ENCODE measurements around the gene ZBTB20.

Gene ZBTB20

GRCh38 chr3:114939920-114940319 lies 207.2 kb downstream of the ZBTB20 start:
- DNase-seq (ENCODE audit: low read depth in 1 of 2, low spot score in 1 of 2) = no peak
- no peaks in the 10 kb centered on the region for H3K27me3 ChIP-seq (ENCODE audit: insufficient read depth, poor library complexity, severe bottlenecking)
- no peak overlapping the region for H3K27ac ChIP-seq (replicated peaks)
- no peak for TF ChIP-seq POLR2AphosphoS5 (IDR thresholded peaks at IDR 0.05; ENCODE audit: low read depth)
- no peak for TF ChIP-seq SPI1 (IDR thresholded peaks at IDR 0.05; ENCODE audit: borderline replicate concordance, low read depth)
- no peak for TF ChIP-seq GABPA (IDR thresholded peaks at IDR 0.05; ENCODE audit: low read depth)
- TF ChIP-seq, protein P1, sequence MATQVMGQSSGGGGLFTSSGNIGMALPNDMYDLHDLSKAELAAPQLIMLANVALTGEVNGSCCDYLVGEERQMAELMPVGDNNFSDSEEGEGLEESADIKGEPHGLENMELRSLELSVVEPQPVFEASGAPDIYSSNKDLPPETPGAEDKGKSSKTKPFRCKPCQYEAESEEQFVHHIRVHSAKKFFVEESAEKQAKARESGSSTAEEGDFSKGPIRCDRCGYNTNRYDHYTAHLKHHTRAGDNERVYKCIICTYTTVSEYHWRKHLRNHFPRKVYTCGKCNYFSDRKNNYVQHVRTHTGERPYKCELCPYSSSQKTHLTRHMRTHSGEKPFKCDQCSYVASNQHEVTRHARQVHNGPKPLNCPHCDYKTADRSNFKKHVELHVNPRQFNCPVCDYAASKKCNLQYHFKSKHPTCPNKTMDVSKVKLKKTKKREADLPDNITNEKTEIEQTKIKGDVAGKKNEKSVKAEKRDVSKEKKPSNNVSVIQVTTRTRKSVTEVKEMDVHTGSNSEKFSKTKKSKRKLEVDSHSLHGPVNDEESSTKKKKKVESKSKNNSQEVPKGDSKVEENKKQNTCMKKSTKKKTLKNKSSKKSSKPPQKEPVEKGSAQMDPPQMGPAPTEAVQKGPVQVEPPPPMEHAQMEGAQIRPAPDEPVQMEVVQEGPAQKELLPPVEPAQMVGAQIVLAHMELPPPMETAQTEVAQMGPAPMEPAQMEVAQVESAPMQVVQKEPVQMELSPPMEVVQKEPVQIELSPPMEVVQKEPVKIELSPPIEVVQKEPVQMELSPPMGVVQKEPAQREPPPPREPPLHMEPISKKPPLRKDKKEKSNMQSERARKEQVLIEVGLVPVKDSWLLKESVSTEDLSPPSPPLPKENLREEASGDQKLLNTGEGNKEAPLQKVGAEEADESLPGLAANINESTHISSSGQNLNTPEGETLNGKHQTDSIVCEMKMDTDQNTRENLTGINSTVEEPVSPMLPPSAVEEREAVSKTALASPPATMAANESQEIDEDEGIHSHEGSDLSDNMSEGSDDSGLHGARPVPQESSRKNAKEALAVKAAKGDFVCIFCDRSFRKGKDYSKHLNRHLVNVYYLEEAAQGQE (IDR thresholded peaks at IDR 0.05; ENCODE audit: insufficient replicate concordance, low read depth) = no peak
- TF ChIP-seq, protein P2, sequence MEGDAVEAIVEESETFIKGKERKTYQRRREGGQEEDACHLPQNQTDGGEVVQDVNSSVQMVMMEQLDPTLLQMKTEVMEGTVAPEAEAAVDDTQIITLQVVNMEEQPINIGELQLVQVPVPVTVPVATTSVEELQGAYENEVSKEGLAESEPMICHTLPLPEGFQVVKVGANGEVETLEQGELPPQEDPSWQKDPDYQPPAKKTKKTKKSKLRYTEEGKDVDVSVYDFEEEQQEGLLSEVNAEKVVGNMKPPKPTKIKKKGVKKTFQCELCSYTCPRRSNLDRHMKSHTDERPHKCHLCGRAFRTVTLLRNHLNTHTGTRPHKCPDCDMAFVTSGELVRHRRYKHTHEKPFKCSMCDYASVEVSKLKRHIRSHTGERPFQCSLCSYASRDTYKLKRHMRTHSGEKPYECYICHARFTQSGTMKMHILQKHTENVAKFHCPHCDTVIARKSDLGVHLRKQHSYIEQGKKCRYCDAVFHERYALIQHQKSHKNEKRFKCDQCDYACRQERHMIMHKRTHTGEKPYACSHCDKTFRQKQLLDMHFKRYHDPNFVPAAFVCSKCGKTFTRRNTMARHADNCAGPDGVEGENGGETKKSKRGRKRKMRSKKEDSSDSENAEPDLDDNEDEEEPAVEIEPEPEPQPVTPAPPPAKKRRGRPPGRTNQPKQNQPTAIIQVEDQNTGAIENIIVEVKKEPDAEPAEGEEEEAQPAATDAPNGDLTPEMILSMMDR (IDR thresholded peaks at IDR 0.05; ENCODE audit: insufficient read depth, low read length) = no peak
- H3K4me3 ChIP-seq (replicated peaks; ENCODE audit: insufficient read depth, low read length) = no peak overlapping the region

GRCh38 chr3:114933407-114933806 lies 213.7 kb downstream of the ZBTB20 start:
- DNase-seq (ENCODE audit: low read depth in 1 of 2, low spot score in 1 of 2) = no peak
- H3K27ac ChIP-seq (replicated peaks) = no peak overlapping the region
- TF ChIP-seq, protein P1 (IDR thresholded peaks at IDR 0.05; ENCODE audit: insufficient replicate concordance, low read depth) = no peak
- TF ChIP-seq SPI1 (IDR thresholded peaks at IDR 0.05; ENCODE audit: borderline replicate concordance, low read depth) = no peak
- TF ChIP-seq GABPA (IDR thresholded peaks at IDR 0.05; ENCODE audit: low read depth) = no peak
- TF ChIP-seq, protein P2 (IDR thresholded peaks at IDR 0.05; ENCODE audit: insufficient read depth, low read length) = no peak
- no peak for TF ChIP-seq POLR2AphosphoS5 (IDR thresholded peaks at IDR 0.05; ENCODE audit: low read depth)
- H3K27me3 ChIP-seq (ENCODE audit: insufficient read depth, poor library complexity, severe bottlenecking) = no peaks in the 10 kb centered on the region
- no peak overlapping the region for H3K4me3 ChIP-seq (replicated peaks; ENCODE audit: insufficient read depth, low read length)

DNA sequence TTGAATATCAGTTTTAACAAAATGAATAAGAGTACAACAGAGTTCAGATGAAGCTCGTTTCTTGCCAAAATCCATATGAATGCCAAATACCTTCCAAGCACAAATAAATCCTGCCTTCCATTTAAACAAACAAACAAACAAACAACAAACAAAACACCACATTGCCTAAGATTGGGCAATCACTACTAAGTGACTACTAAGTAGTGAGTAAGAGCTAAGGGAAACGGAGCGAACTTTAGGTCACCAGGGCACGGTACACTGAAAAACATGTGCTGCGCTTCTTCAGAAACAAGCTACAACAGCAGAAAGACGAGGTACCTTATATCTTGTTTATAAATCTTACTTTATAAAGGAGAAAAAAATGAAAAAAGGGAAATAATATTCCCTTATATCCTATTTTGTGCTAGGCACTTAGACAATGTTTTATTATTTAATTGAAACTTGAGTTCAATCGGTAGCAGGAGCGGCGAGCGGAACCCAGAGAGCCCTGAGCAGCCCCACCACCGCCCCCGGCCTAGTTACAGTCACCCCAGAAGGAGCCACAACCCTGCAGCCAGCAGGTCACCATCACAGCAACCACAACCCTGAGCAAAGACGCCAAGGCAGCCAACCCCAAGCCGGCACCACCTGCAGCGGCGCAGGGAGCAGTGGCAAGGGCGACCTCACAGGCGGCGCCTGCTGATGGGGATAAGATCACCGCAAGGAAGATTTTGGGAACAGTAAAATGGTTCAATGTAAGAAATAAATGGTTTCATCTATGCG lies 216.9 kb downstream of the ZBTB20 start:
- Histone ChIP-seq H3K27ac (replicated peaks) (no peak overlapping the region), H3K27me3 (ENCODE audit: insufficient read depth, poor library complexity, severe bottlenecking) (no peaks in the 10 kb centered on the region), H3K4me3 (replicated peaks; ENCODE audit: insufficient read depth, low read length) (no peak overlapping the region)
- TF ChIP-seq SPI1 (IDR thresholded peaks at IDR 0.05; ENCODE audit: borderline replicate concordance, low read depth) (no peak), POLR2AphosphoS5 (IDR thresholded peaks at IDR 0.05; ENCODE audit: low read depth) (no peak), GABPA (IDR thresholded peaks at IDR 0.05; ENCODE audit: low read depth) (no peak)
- TF ChIP-seq, protein P2 (IDR thresholded peaks at IDR 0.05; ENCODE audit: insufficient read depth, low read length) = no peak
- TF ChIP-seq, protein P1 (IDR thresholded peaks at IDR 0.05; ENCODE audit: insufficient replicate concordance, low read depth) = no peak
- DNase-seq (ENCODE audit: low read depth in 1 of 2, low spot score in 1 of 2) = no peak
